IPS-11a (cell line): ENCODE results near the gene SRRM4.
"Not testable (repeated sequence)": the region's sequence is repeated elsewhere in the genome, so short reads cannot be mapped to it uniquely, and the experiment has no call there.

Experiments used
- H3K4me3 ChIP-seq: one replicate; pipeline ENCODE4 v1.5.1; 2013; ENCODE audit warnings: low read depth, low read length, control low read depth

The SRRM4 gene

DNA sequence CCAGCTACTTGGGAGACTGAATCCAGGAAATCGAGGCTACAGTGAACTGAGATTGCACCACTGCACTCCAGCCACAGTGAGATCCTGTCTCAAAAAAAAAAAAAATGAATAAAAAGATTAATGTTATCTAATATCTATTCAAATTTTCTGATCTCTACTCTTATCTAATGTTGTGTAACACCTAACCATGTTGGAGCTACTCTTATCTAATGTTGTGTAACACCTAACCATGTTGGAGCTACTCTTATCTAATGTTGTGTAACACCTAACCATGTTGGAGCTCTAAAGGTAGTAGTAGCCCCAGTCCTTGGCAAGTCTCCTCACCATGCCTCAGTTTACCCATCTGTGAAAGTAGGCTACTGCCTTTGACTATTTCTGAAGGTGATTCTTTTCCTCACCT, 26.9 kb downstream of the SRRM4 start:
- H3K4me3 ChIP-seq, result not testable (repeated sequence)

DNA sequence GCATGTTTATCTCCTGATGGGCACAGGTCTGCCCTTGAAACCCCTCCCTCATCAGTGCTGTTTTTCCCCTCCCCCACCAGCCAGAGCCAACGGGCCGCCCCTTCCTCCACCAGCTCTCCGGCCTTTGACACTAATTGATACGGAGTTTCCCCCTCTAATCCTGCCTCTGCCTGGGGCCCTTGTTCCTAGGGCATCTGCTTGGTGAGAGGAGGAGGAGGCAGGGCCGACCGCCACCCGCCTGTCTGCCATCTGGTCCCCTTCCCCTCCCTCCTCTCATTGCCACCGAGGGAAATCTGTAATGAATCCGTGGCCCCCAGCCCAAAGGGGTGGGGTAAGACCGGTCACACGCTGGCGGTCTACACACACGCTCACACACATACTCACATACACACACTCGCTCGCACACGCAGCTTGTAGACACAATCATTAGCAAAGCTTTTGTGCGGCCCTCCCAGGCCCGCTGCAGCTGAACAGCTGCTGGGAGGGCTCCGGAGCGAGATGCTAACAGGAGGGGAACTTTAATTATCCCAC, 27.4 kb downstream of the SRRM4 start:
- H3K4me3 ChIP-seq, result no peak overlapping the region

DNA sequence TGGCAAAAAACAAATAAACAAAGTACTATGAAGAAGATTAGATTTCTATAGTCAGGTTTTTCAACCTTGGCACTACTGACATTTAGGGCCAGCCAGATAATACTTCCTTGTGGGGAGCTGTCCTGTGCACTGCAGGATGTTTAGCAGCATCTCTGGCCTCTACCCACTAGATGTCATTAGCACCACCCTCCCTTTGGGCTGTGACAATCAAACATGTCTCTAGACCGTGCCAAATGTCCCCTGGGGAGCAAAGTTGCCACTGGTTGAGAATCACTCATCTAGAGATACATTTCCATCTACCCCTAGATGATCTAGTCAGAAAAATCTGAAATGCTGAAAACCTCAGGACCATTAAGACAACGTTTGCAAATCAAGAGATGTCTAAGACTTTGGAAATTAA, 29.9 kb downstream of the SRRM4 start:
- no peak overlapping the region for H3K4me3 ChIP-seq

DNA sequence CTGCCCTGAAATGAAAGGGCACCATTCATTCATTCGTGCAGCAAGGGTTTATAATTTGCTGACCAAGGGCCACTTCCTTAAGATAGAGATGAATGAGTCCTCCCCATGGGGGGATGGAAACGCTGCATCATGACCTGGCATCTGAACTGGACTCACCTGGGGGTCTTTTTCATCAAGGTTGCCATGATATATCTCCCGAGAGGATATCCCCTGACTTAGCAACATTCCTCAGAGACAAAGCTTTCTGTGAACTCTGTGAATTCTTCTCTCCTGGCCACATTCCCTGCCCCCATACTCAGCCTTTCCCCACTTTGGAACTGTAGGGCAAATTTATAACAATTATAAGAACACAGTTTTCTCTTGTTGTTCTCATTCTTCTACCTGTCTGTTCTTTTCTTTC, 30.8 kb downstream of the SRRM4 start:
- H3K4me3 ChIP-seq, result no peak overlapping the region

DNA sequence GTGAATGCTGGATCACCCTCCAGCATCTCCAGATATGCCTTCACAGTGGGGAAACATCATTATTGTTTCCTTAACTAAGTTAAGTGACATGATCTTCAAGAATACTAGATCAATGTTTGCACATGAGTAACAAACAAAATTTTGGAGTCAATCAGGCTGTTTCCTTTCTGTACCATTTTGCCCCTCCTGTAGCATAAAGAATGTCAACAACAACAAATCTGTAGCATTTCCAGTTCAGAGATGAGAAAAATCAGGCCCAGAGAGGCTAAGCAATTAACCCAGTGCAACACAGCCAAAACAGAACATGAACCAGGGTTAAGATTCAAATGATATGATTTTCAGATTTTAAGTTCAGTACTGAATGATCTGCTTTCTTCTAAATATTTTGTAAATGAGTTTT, 31.7 kb downstream of the SRRM4 start:
- no peak overlapping the region for H3K4me3 ChIP-seq

DNA sequence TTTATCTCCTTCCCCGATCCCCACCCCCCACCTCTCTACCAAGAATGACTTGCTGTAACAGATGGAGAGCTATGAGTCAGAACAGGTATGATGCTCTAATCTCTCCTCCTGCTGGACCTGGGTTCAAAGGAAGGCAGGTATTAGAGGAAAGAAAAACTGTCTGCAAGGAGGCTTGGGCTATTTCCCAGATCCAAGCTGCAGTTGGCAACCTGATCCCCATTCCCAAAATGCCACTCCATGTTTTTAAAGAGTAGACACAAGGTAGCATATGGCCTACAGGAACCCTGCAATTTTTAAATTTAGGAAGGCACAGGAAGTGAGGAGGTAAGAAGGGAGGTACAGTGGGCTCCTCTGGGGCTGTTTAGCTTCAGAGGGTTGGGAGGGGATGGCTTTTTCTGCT, 33.0 kb downstream of the SRRM4 start:
- H3K4me3 ChIP-seq, result no peak overlapping the region

DNA sequence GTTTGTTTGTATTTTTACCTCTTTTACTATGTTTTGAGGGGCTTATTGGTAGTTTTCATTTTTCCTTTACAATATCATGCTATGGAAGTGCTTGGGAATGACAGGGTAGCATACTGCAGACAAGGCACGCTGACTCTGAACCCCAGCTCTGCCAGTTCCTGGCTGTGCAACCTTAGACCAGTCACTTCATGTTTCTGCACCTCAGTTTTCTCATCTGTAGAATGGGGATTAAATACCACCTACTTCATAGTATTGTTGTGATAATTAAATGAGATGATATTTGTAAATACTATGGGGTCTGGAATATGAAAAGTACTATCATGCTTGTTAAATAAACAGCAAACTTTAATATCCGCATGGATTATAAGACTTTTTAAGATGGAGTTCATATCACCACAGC, 35.4 kb downstream of the SRRM4 start:
- no peak overlapping the region for H3K4me3 ChIP-seq

DNA sequence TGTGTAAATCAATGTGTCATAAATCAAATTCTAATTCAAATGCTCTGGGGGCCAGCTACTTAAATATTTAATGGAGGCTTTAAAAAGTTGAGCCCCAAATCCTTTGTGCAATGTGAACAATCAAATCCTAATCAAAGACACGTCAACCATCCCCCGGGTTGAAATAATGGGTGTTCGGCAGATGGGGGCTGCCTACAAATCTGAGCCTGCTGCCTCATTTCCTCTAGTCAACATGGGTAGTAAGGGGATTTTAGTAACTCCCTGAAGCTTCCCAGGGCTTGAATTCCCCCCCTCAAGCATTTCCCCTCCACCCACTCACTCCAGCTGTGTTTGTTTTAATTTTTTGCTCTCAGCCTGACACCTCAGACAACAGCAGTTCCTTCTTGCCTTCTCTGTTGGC, 37.8 kb downstream of the SRRM4 start:
- H3K4me3 ChIP-seq, result no peak overlapping the region

DNA sequence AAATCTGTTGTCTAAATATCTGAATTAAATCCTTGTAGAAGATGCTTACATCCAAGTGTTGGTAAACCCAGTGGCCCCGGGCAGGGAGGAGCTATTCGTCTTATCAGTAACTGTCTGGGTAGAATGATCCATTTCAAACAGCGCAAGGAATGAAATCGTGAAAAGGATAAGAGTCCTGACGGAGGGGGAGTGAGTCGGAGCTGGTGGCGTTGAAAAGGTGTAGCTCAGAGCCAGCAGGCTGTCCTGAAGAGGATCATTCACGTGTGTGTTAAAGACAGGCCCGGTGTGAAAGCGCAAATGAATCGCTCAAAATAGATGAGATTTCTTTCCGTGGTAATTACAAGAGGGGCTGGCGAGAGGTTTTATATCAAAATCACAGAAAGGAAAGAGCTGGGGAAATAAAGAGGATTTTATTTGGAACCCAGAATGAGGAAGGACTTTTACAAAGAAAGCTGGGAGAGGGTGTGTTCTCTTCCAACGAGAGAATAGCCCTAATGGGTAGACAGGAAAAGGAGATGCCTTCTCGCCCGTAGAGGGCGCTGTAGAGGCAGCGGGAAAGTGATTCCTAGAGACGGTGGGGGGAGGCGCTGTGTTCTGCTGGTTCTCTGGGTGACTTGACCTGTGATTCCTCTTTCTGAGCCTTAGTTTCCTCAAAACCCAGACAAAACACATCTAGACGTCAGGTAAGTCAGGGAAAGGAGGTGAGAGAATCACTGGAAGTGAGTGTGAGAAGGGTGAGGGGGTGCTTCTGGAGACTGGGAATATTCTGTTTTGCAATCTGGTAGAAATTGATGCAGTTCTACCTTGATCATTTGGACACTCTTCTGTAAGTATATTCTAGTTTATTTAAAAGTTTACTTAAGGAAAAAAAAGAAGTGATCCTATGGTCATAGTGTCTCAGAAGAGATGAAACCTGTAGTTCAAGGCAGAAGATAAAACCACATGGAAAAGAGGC, 39.3 kb downstream of the SRRM4 start:
- no peak overlapping the region for H3K4me3 ChIP-seq

DNA sequence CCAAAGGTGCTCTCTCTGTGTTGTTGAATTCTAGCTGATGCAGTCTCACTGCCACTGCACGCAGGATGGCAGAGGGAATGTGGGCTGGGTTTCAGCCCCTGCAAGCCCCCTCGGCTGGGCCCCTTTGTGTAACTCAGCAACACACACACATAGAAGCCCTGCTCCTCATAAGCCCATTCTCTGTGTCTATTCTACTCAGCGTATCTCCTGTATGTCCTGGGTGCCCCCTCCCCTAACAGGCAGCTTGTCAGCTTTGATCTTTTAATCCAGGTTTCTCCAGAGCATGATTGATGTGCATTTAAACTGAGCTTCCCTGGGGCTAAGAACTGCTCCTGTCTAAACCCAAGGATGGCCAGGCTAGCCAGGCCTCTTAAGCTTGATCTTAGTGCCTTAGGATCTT, 43.0 kb downstream of the SRRM4 start:
- H3K4me3 ChIP-seq, result no peak overlapping the region

DNA sequence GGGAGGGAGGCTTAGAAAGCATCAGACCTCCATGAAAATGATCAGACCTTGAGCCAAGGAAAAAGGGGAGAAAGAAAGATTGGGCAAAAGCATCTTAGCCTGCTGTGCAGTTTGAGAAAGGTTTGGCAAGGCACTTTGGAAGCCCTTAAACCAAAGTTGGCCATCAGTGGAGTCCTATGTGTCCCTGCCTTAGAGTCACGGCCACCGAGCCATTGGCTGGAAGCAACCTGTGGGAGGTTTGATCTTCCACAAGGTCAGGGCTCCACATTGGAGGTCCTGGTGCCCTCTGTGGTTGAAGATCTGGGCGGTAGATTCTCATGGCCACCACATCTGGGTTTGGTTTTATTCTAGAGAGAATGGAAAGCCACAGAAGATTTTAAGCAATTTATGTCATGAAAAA, 44.4 kb downstream of the SRRM4 start:
- no peak overlapping the region for H3K4me3 ChIP-seq

DNA sequence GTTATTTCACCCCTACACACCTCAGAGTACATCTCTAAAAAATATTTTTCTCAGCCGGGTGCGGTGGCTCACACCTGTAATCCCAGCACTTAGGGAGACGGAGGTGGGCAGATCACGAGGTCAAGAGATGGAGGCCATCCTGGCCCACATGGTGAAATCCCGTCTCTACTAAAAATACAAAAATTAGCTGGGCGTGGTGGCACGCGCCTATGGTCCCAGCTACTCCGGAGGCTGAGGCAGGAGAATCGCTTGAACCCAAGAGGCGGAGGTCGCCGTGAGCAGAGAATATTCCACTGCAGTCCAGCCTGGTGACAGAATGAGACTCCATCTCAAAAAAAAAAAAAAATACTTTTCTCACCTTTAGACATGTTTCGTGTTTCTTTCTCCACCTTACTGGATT, 52.0 kb downstream of the SRRM4 start:
- H3K4me3 ChIP-seq, result not testable (repeated sequence)

DNA sequence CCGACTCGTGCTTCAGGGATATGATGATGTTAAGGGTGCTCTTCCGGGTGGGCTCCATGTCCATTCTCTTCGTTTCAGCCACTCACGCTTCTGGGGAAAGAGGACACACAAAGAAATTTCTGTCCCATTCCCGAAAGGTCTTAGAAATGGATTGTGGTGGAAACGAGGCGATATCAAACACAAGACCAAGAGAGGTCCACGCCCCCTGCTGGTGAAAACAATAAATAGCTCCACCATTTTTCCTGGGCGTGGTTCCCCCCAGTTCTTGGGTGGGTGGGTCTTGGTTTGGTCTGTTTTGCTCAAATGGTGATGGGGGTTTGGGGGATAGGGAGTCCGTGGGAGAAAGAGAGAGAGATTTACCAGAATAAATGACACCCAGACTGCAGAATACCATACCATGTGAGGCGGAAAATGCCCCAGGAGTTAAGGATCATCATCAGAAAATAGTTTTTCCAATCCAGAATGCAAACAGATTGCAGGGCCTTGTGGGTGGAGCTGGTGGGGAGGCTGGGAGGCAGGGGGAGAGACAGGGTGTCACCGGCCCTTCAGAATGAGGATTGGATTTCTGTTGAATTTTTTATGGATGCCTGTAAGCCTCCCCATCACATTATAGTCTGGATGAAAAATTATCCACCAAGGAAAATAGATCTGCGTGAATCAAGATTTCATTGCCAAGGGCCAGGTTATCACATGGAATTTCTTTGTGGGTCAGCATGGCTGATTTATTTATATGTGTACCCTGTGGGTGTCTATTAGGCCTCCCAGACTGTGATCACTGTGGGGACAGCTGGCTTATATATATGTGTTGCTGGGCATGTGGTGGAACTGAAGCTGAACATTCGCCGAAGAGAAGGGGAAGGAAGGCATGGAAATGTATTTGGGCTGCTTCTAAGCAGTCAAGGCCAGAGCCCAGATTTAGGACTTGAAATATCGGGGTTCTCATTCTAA, 55.8 kb downstream of the SRRM4 start:
- no peak overlapping the region for H3K4me3 ChIP-seq

DNA sequence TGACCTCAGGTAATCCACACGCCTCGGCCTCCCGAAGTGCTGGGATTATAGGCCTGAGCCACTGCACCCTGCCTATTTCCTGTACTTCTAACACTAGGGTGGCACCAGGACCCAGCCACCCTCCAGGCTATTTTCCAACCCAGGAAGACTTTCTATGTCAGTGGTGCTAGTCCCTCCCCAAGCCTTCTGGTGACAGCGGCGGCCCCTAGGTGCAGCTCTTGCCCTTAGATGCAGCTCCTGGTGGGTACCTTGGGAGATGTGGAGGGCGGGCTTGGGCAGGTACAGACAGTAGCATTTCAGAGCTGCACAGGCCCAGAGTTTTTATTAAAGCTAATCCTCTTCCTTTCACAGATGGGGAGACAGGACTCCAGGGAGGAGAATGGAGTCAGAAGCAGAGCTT, 62.8 kb downstream of the SRRM4 start:
- no peak overlapping the region for H3K4me3 ChIP-seq

DNA sequence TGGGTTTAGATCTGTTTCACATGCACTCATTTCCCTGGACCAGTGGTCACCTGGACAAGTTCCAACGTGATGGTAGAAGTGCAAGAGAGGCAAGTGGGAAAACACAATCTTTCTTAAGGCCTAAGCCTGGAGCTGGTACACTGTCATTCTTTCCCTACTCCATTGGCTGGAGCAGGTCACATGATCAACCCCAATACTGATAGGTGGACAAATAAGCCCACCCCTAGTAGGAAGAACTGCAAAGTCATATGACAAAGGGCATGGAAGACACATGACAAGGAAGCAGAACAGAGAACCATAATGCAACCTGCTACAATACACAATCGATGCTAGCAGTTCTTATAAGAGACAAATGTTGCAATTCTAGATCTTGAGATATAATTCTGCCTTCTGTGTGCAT, 66.3 kb downstream of the SRRM4 start:
- no peak overlapping the region for H3K4me3 ChIP-seq

DNA sequence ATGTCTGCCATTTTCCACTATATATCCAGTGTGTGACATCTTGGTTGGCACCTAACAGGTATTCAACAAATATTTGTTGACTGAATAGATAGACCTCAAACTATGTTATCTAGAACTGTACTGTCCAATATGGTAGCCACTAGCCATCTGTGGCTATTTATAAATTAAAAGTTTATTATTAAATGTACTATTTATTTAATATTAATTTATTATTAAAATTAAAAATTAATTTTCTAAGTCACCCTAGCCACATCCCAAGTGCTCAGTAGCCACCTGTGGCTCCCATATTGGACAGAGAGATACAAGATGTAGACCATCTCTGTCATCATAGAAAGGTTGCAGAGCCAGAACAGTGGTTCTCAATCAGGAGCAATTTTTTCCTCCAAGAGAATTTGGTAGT, 69.3 kb downstream of the SRRM4 start:
- H3K4me3 ChIP-seq, result no peak overlapping the region

DNA sequence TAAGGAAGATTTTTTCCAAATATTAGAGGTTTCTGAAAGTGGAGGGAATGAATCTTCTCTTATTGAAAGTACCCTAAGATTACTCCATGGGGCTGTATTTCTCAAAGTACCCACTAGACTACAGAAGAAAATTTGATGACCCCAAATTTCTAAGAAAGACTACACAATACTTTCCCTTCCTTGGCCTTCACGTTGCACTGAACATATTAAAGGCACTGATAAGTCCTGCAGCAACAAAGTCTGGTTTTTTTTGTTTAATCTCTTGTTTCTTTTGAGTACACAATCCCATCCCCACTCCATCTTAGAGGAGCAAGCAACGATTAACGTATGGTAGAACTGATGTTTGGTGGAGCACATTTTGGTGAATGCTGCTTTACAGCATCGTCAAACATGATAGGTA, 70.1 kb downstream of the SRRM4 start:
- no peak overlapping the region for H3K4me3 ChIP-seq

DNA sequence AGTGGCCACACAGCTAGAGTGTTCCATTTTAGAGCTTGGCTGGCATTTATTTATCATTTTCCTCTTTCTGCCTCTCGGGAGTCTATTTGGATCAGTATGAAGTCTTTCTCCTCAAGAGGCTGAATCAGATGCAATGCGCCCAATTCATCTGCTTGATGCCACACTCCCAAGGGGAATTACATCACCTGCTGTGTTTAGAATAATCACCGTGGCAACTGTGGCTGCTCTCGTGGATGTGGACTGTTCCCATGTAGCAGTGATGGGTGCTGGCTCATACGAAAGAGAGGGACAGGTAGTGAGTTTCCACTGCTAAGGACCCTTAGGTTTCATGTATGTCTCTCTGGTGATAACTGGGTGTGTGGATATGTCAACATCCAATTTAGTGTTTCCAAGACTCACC, 70.7 kb downstream of the SRRM4 start:
- no peak overlapping the region for H3K4me3 ChIP-seq

DNA sequence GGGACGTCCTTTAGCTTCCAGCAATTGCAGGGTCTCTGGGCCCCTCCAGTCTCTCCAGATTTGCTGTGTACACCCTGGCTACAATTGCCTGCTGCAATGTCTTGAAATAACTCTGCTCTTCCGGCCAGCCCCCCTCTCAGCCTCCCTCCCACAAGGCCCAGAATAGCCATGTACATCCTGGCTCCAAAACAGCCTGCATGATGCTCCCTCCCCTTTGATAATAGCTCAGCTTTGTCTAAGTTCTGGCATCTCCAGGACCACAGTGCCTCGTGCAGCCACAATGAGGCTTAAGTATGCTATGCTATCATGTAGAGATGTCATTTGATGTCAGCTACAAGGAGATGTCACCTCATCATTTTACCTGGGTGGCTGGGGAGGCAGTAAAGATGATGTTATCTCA, 74.6 kb downstream of the SRRM4 start:
- no peak overlapping the region for H3K4me3 ChIP-seq

DNA sequence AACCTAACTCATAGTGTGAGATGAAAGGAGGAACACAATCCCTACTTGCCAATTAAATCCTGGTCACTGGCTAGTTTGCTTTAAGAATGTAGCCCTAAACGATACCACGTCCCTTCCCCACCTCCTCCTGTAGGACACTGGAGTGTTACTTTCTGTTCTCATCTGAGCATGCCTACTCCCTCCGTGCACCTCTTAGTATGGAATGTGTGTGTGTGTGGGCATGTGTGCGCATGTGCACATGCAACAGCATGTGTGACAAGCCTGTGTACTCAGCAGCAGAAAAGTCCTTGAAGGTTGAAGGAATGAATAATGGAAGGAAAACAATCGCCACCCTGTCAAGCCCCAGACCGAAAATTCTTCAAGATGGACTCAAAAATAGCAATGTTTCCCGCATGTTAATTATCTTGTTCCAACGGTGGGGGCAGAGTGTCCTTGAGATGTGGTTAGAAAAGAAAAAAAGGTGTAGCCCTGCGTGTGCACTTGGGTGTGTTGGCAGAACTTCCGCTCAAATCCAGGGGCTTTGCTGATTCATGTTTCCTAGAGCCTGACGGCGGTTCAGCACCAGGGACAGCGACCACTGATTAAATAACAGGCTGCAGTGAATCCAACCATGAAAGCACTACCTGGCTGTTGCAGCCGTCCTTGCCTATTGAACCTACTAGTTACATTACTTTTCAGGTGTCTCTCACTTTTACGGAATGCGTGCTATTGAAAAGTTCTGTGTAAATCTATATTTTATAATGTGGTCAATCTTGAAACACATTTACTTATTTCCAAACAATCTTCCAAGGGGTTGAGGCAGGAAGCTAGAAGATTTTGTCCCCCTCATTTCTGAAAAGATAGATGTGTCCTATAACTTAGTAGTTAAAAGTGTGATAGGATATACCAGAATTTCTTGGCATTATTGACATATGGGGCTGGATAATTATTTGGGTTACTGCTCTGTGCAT, 79.8 kb downstream of the SRRM4 start:
- no peak overlapping the region for H3K4me3 ChIP-seq
